ENCODE data around the gene C6orf163.

C6orf163 gene

DNA sequence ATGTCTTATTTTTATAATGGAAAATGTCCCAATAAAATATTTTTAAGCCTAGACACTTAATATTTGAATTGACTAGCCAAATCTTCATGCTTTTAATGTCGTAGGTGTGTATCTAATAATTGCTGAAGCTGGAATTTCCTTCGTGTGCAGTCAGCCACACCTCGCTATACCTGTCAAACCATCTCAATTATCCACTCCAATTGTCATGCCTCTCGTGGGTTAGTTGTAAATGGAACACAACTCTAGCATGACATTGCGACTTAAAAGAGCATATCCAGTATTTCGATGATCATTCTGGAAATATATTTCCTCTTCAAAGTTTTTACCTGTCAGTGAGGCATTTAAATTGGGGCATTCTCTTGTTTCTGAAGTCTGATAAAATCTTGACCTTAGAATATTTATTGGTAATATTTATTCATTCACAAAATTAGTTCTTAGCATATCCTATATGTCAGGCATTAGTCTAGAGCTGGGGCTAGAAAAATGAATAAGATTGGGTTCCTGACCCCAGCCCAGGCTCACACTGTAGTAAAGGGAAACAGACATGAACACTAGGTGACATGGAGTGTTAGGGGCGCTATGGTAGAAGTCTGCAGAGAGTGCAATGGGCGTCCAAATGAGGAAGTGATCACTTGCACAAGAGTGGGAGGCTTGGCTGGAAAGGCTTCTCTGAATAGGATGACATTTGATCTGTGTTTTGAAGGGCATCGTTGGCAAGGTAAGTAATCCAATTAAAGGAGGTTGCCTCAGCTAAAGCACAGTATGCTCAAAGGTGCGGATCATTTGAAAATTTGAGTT is 52.2 kb downstream of the C6orf163 start:
- H3K4me1 ChIP-seq: no peaks in the 10 kb centered on the region
- no peak overlapping the region for H3K4me2 ChIP-seq
- no peak overlapping the region for H3K4me3 ChIP-seq
- no peaks in the 10 kb centered on the region for H3K9me3 ChIP-seq (replicated peaks in 1 of 11)
- no peaks in the 10 kb centered on the region for H3K36me3 ChIP-seq
- H4K20me1 ChIP-seq: no peaks in the 10 kb centered on the region
- no peak for TF ChIP-seq Cebpa-rat (IDR thresholded peaks at IDR 0.05)
- H3K27me3 ChIP-seq: no peaks in the 10 kb centered on the region
- no peak overlapping the region for H3K27ac ChIP-seq
- H3K9ac ChIP-seq: no peak overlapping the region

DNA sequence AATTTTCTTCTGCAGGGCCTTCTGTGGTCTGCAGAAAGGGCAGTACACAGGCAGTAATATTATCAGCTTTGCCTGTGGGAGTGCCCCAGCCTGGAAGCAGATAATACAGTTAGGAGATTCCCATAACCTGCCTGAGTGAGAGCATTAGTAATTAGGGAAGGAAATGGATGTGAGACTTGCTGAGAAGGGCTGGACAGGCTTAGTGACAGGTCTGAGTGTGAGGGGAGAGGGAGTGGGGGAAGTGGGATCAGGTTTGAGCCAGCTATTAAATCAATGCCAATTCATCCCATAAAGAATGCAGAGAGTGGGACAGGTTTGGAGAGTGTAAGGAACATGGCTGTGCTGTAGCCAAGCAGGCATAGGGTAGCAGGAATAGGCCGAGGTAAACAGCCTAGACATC is 53.0 kb downstream of the C6orf163 start:
- no peak for TF ChIP-seq Cebpa-rat (IDR thresholded peaks at IDR 0.05)

DNA sequence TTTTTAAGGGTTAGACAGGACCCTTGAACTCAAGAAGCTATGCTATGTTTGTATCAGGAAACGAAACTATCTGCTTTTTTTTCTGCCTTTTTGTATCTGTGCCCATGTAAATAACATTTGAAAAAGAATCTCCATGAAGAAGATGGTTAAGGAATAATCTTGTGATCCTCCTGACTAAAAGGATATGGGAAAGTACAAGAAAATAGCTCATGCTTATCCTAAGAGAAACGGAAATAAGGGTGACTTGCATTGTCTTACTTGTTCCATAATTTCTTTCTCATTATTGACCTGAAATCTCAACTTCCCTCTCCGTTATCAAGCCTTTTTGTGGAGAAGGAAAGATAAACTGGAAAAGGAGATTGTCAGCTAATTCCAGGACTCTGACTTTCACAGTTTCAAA is 57.2 kb downstream of the C6orf163 start:
- TF ChIP-seq Cebpa-rat (IDR thresholded peaks at IDR 0.05): no peak
- H3K9me3 ChIP-seq (replicated peaks in 1 of 11): no peaks in the 10 kb centered on the region
- H4K20me1 ChIP-seq: no peaks in the 10 kb centered on the region

More for the DNA sequence above, 53.0 kb downstream of the C6orf163 start:
- Histone ChIP-seq H3K4me1 (no peaks in the 10 kb centered on the region), H3K27ac (no peak overlapping the region), H3K9ac (no peak overlapping the region), H4K20me1 (no peaks in the 10 kb centered on the region), H3K4me2 (no peak overlapping the region), H3K36me3 (no peaks in the 10 kb centered on the region), H3K9me3 (replicated peaks in 1 of 11) (no peaks in the 10 kb centered on the region), H3K27me3 (no peaks in the 10 kb centered on the region), H3K4me3 (no peak overlapping the region)

DNA sequence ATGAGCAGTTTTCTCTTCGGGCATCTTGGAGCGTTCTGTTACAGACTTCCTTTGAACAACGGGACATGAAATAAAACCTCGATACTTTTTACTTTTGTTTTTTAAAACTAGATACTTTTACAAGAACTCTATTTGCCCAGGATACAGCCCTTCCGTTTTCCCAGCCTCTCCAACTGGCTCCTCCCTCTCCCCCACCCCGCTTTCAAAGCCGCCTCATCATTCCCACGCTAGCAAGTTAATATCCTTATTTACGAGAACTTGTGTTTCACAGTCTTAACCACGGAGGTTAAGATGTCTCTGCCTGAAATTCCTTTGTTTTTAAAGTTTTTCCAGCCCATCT is 62.9 kb downstream of the C6orf163 start:
- H3K4me1 ChIP-seq: 0 out of 20 replicates have a peak, but pooled peaks cover 0 to 3% (median 0%) of the 10 kb centered on the region in 10 experiments
- peak overlapping the region; percentile 58 to 77 (median 70) for H3K4me3 ChIP-seq
- no peaks in the 10 kb centered on the region for H3K27me3 ChIP-seq
- peak overlapping the region; percentile 43 to 70 (median 58); a peak in 21 of 22 replicates for H3K4me2 ChIP-seq
- H3K27ac ChIP-seq: no peak overlapping the region; a peak in 1 of 22 replicates
- peak overlapping the region in 9 of 11 experiments; percentile 4 to 62 (median 39); a peak in 11 of 22 replicates for H3K9ac ChIP-seq
- H3K36me3 ChIP-seq: no peaks in the 10 kb centered on the region
- H4K20me1 ChIP-seq: no peaks in the 10 kb centered on the region
- H3K9me3 ChIP-seq (replicated peaks in 1 of 11): no peaks in the 10 kb centered on the region
- TF ChIP-seq Cebpa-rat (IDR thresholded peaks at IDR 0.05): no peak

More for the DNA sequence above, 57.2 kb downstream of the C6orf163 start:
- no peak overlapping the region for H3K9ac ChIP-seq
- no peak overlapping the region for H3K4me2 ChIP-seq
- H3K4me1 ChIP-seq: no peaks in the 10 kb centered on the region
- H3K36me3 ChIP-seq: no peaks in the 10 kb centered on the region
- no peak overlapping the region for H3K4me3 ChIP-seq
- H3K27me3 ChIP-seq: no peaks in the 10 kb centered on the region
- H3K27ac ChIP-seq: no peak overlapping the region

DNA sequence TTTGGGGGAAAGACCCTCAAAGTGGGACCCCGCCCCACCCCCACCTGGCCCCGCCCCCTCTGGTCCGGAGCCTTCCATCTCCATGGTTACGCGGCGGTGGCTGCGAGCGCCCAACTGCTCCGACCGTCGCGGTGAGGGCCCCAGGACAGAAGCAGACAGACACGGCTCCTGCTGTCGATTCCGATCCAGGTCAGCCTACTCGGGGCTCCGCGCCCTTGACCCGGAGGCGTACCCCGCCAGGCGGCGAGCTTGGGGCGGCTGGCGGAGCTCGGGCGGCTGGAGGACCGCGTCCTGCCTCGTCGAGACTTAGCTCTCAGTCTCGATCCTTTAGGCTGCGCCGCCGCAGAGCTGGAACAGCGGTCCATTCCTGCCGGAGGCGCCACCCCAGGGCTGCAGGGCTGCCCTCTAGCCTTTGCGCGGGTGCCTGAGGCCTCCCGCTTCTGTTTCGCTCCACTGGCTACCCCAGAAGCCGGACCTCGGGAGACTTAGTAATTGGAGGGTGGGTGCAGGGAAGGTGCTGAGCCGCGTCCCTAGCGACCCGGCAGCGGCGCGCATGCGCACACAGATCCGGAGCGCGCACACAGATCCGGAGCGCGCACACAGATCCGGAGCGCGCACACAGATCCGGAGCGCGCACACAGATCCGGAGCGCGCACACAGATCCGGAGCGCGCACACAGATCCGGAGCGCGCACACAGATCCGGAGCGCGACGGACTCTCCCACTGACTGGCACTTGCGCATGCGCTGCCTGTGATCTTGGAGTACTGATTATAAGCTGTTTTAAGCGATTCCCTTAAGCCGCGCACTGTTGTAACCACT is 63.5 kb downstream of the C6orf163 start, which contains the start of gene CFAP206:
CFAP206 (plus strand) TSS at position 72 of the 820 bp plus-strand sequence. CDS start 1,868 bp downstream, outside the sequence.
- no peak for TF ChIP-seq Cebpa-rat (IDR thresholded peaks at IDR 0.05)
- H3K9me3 ChIP-seq (replicated peaks in 1 of 11): no peaks in the 10 kb centered on the region
- H3K4me3 ChIP-seq: peak within 1 kb of the TSS; percentile 58 to 77 (median 70)
- no peaks in the 10 kb centered on the region for H4K20me1 ChIP-seq
- peak within 1 kb of the TSS in 5 of 11 experiments; percentile 6 to 68 (median 51); a peak in 4 of 22 replicates for H3K27ac ChIP-seq
- peak within 1 kb of the TSS; percentile 49 to 73 (median 62) for H3K4me2 ChIP-seq
- peak within 1 kb of the TSS; percentile 48 to 71 (median 62); a peak in 19 of 22 replicates for H3K9ac ChIP-seq
- no peaks in the 10 kb centered on the region for H3K36me3 ChIP-seq
- H3K4me1 ChIP-seq: 0 out of 20 replicates have a peak, but pooled peaks cover 0 to 3% (median 0%) of the 10 kb centered on the region in 10 experiments
- no peaks in the 10 kb centered on the region for H3K27me3 ChIP-seq

DNA sequence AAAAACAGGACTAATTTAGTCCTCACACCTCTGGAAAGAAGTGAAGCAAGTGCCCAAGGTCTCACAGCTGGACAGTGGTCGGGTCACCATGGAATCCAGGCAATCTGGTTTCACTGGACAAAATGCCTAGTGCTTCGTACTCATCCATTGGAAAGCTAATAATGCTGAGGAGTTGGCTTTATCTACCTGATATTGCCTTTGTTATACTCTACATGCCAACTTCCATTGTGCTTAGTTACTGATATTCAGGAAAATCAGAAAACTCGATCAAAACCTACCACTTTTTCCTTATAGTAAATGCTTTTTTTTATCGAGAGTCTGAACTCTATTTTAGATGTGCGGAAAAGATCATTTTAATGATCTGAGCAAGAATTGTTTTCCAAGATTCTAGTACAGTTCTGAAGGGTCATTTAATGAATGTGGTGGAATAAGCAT is 64.1 kb downstream of the C6orf163 start:
- H3K36me3 ChIP-seq: no peaks in the 10 kb centered on the region
- no peak for TF ChIP-seq Cebpa-rat (IDR thresholded peaks at IDR 0.05)
- H3K4me2 ChIP-seq: peak overlapping the region; percentile 41 to 73 (median 56); a peak in 19 of 22 replicates
- H4K20me1 ChIP-seq: no peaks in the 10 kb centered on the region
- H3K27me3 ChIP-seq: no peaks in the 10 kb centered on the region
- H3K4me3 ChIP-seq: peak overlapping the region; percentile 58 to 77 (median 70)
- no peaks in the 10 kb centered on the region for H3K9me3 ChIP-seq (replicated peaks in 1 of 11)
- peak overlapping the region in 7 of 11 experiments; percentile 35 to 57 (median 42); a peak in 8 of 22 replicates for H3K9ac ChIP-seq
- H3K27ac ChIP-seq: no peak overlapping the region
- 0 out of 20 replicates have a peak, but pooled peaks cover 0 to 3% (median 0%) of the 10 kb centered on the region in 10 experiments for H3K4me1 ChIP-seq
